Measurements from ENCODE around the gene RAD17.

DNA sequence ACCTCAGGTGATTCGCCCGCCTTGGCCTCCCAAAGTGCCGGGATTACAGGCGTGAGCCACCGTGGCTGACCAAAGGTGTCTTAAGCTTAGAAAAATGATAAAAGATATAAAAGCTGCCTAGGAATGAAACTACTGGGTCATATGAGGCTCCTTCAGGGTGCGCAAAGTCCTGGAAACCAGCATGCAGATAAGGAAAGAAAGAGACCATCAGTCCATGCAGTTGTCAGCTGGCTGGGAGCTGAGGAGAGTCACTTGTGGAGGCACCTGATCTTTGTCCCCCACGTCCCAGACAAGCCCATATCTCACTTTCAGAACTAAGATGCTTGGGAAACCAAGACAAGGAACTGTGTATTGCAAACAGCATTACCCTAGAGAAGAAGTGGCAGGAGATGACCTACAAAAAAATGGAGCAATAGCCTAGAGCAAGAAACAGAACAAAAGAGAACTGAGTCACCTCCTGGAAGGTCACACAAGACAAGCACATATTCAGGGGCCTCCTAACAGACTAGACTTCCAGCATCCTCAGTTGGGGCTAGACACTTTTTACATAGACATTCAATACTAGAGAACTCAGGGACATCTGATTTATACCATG lies 34.2 kb upstream of the RAD17 start:
- no peak for TF ChIP-seq EZH2 (IDR thresholded peaks at IDR 0.05; ENCODE audit: low read length)
- TF ChIP-seq, protein P1, sequence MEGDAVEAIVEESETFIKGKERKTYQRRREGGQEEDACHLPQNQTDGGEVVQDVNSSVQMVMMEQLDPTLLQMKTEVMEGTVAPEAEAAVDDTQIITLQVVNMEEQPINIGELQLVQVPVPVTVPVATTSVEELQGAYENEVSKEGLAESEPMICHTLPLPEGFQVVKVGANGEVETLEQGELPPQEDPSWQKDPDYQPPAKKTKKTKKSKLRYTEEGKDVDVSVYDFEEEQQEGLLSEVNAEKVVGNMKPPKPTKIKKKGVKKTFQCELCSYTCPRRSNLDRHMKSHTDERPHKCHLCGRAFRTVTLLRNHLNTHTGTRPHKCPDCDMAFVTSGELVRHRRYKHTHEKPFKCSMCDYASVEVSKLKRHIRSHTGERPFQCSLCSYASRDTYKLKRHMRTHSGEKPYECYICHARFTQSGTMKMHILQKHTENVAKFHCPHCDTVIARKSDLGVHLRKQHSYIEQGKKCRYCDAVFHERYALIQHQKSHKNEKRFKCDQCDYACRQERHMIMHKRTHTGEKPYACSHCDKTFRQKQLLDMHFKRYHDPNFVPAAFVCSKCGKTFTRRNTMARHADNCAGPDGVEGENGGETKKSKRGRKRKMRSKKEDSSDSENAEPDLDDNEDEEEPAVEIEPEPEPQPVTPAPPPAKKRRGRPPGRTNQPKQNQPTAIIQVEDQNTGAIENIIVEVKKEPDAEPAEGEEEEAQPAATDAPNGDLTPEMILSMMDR (optimal IDR thresholded peaks at IDR 0.05 in 1 of 3, IDR thresholded peaks at IDR 0.05 in 1 of 3, conservative IDR thresholded peaks at IDR 0.05 in 1 of 3; ENCODE audit: extremely low read depth in 1 of 3, insufficient read depth in 2 of 3, low read length in 3 of 3), result no peak

Measured in keratinocyte (primary cell).